ENCODE data around the gene KIFC3. TPM values are rescaled to one million over a fixed set of nuclear protein-coding genes. Genes with fewer than 3 reads are reported as not detected.
"Not testable (repeated sequence)": the region's sequence is repeated elsewhere in the genome, so short reads cannot be mapped to it uniquely, and the experiment has no call there.

KIFC3 gene, protein sequence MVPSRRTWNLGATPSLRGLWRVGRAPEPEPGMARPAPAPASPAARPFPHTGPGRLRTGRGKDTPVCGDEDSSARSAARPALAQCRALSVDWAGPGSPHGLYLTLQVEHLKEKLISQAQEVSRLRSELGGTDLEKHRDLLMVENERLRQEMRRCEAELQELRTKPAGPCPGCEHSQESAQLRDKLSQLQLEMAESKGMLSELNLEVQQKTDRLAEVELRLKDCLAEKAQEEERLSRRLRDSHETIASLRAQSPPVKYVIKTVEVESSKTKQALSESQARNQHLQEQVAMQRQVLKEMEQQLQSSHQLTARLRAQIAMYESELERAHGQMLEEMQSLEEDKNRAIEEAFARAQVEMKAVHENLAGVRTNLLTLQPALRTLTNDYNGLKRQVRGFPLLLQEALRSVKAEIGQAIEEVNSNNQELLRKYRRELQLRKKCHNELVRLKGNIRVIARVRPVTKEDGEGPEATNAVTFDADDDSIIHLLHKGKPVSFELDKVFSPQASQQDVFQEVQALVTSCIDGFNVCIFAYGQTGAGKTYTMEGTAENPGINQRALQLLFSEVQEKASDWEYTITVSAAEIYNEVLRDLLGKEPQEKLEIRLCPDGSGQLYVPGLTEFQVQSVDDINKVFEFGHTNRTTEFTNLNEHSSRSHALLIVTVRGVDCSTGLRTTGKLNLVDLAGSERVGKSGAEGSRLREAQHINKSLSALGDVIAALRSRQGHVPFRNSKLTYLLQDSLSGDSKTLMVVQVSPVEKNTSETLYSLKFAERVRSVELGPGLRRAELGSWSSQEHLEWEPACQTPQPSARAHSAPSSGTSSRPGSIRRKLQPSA
- 160 and 445 TPM in 2 replicates for total RNA-seq

DNA sequence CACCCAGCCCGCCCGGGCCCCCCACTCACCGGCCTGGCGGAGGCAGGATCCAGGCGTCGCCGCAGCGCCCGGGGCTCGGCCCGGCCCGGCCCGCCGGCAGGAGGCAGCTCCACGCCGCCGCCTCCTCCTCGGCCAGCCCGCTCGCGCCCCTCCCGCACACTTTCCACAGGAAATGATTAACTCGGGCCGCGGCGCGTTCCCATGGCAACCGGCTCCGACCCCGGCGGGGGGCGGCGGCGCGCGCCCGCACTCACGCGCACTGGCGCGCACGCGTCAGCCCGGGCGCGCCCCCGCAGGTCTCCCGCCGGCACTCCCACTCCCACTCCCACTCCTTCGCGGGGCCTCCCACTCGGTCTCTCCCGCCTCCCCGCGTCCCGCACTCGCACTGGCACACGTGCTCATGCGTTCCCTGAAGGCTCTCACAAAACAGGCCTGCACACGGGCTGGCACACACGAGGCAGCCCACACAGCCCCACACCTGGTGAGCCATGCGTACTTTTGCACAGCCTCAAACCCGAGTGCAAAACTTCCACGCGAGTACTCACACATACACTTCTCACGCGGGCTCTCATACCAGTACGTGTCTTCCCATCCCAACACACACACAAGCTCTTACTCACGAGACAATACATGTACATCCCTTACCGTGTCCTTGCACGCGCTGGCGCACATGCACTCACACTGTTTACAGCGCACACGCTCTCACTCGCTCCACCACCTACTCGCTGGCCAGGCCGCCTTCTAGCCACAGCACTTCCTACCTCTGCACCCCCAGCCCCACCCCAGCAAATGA, at the start of gene KIFC3:
Gene KIFC3 (minus strand): TSS at position 151 of the 793 bp plus-strand sequence. CDS start 4,248 bp downstream, outside the sequence.
- peak; percentile 48 for DNase-seq (ENCODE audit: low read depth)

DNA sequence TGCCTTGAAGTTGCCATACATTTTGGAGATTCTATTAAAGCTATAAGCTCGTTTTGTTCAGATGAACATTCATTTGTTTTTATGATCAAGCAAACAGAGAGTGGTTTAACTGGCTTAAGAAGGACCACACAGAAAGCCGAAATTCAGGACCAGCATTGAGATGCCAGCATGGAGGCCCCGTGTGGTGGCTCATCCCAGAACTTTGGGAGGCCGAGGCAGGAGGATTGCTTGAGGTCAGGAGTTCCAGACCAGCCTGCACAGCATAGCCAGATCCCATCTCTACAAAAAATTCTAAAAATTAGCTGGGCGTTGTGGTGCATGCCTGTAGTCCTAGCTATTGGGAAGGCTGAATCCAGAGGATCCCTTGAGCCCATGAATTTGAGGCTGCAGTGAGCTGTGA, 45.9 kb upstream of the KIFC3 start:
- no peak for DNase-seq (ENCODE audit: low read depth)

DNA sequence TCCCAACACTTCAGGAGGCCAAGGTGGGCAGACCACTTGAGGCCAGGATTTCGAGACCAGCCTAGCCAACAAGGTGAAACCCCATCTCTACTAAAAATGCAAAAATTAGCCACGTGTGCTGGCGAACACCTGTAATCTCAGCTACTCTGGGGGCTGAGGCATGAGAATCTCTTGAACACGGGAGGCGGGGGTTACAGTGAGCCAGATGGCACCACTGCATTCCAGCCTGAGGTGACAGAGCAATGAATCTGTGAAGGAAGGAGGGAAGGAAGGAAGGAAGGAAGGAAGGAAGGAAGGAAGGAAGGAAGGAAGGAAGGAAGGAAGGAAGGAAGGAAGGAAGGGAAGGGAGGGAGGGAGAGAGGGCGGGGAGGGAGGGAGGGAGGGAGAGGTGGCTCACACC, 44.6 kb upstream of the KIFC3 start:
- not testable (repeated sequence) for DNase-seq (ENCODE audit: low read depth)

DNA sequence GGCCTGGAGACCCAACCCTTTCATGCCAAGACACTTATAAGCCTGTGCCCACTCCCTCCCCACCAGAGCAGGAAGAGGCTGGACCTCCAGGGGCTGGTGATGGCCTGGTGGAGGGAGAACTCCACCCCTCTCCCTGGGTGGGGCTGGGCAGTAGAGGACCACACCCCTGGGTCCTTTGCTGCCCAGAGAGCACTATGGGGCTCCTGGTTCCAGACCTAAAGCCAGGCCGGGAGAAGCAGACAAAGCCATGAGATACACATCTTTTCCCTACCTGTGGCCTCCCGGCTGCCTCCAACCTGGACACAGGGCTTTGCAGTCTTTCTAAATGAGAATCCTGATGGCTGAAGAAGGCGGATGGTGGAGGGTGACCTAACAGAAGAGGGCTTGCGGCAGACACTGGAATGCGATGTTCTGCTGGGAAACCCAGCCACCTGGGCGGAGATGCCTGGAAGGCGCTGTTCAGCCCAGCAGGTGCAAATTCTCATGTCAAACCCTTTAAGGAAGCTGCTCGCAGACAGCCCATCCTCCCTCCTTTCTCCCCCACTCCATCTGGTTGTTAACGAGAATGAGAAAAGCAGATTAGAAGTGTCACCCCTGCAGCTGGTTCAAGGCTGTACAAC, 43.9 kb upstream of the KIFC3 start:
- no peak for DNase-seq (ENCODE audit: low read depth)

DNA sequence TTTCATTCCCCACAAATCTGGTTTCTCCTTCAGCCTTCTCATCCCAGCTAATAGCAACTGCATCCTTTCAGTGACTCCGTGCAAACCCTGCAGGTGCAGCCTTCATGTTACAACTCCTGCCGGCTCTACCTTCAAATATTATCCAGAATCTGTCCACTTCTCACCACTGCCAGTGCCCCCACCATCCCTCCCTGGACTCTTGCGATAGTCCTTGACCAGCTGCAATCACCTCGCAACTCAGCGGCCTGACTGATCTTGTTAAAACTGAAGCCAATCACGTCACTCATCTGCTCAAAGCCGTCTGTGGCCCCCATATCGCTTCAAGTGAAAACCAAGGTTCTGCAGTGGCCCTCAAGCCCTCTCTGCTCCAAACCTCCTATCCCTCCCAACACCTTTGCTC, 42.8 kb upstream of the KIFC3 start:
- DNase-seq (ENCODE audit: low read depth): no peak

DNA sequence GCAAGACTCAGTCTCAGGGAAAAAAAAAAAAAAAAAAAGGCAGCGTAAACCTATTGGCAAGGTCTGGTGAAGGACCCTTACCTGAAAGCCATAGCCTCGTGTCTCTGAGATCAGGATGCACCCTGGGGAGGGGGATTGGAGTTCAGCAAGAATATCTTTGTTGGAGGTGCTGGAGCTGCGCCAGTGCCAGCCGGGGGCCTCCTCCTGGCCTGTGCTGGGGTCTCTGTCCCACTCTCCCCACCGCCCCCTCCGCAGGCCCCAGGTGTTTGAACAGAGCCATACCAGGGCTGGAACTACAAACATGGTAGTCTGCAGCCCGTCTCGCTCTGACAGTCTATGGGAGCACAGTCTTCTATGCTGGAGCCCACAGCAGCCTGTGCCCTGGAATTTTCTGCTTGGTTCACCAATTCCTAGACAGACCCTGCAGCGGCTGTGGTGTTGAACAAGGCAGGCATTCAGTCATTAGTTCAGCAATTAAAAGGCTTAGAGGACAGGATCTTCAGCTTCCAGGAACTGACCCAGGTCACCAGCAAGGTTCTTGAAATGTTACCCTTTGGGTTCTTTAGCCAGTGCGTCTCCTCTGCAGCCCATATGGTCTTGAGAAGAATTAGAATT, 42.2 kb upstream of the KIFC3 start:
- DNase-seq (ENCODE audit: low read depth): no peak

DNA sequence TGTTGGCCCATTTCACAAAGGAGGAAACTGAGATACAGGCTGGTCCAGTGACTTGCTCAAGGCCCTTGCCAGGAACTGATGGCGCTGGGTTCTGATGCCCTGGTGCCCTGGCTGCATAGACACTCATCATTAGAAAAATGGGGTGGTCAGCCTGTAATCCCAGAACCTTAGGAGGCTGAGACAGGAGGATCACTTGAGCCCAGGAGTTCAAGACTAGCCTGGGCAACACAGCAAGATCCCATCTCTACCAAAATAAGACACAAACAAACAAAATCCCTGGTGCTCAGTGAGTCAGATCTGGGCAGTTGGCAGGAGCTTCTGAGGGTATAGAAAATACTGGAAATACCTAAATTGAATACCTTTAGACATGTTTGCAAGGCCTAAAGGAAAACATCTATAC, 41.1 kb upstream of the KIFC3 start:
- no peak for DNase-seq (ENCODE audit: low read depth)

DNA sequence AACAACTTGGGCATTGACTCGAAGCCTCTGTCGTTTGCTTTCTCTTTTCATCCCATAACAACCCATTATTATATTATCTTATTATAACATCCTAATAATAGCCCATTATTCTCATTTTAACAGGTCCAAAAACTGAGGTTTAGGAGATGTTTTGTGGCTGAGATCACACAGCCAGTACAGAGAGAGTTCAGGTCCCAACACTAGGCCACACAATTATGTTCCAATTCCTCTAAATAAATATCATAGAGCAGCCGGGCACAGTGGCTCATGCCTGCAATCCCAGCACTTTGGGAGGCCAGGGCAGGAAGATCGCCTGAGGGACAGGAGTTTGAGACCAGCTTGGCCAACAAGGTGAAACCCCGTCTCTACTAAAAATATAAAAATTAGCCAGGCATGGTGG, 40.3 kb upstream of the KIFC3 start:
- DNase-seq (ENCODE audit: low read depth): peak; percentile 56

DNA sequence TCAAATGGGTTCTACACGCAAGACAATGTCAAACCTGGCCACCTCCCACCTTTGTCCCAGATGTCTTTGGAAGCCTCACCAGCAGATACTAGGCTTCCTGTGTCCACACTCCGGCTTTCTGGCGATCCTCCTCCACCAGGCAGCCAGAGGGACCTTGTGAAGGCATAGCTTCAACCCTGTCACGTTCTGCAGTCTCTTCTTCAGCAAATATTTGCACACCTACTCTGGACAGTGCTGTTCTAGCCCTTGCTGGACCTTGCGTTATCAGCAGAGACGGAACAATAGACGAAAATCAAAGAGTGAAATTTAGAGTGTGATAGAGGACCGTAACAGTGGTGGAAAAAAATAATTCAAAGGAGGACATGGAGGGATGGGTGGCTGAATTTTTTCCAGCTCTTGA, 38.5 kb upstream of the KIFC3 start:
- no peak for DNase-seq (ENCODE audit: low read depth)

DNA sequence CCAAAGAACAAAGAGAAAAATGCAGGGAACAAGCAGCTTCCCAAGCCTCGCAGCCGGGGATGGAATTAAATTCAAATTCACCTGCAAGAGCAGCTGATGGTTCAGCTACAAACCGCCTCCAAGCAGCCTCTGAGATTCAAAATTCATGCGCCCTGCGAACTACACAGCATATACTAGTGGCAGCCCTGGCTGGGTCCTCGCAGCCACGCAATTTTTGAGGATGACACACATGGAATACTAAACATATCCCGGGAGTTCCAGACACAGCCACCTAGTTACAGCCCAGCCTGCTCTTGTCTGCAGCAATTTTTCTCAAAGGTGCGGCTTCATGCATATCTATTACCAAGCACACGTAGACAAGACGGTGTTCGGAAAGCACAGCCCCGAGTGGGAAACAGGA, 35.9 kb upstream of the KIFC3 start:
- no peak for DNase-seq (ENCODE audit: low read depth)

DNA sequence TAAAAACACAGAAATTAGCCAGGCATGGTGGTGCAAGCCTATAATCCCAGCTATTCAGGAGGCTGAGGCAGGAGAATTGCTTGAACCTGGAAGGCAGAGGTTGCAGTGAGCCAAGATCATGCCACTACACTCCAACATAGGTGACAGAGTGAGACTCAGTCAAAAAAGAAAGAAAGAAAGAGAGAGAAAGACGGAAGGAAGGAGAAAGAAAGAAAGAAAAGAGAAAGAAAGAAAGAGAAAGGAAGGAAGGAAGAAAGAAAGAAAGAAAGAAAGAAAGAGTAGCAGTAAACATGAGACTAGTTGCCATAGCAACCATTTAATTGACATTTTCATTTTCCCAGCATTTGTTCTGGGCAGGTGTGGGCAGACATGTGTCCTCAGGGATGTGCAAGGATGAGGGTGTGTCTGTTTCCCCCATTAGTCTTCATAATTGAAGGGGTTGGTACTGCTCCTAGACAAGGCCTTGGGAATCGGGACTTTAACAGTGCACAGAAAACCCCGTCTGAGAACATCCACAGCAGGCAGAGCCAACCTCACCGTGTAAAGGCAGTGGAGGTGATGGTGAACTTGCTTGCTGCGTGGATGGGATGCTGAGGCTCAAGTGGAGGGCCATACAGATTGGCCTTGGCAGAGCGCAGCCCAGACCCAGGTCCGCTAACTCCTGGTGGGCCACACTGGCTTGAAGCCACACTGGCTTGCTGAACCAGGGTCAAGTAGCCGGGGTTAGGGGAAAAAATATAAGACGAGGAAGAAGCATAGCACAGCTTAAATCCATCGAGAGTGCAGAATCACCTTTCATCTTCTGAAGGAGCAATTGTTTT, 35.2 kb upstream of the KIFC3 start:
- no peak for DNase-seq (ENCODE audit: low read depth)

DNA sequence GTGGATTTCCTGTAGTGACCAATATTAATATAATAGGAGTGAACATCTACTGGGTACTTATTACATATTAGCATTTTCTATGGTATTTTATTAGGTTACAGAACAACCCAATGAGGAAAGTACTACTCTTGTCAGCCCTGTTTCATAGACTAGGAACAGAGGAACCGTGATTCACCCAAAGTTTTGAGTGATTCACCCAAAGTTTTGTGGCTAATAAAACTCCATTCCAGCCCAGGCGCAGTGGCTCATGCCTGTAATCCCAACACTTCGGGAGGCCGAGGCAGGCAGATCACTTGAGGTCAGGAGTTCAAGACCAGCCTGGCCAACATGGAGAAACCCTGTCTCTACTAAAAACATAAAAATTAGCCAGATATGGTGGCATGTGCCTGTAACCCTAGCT, 33.1 kb upstream of the KIFC3 start:
- peak; percentile 58 for DNase-seq (ENCODE audit: low read depth)

DNA sequence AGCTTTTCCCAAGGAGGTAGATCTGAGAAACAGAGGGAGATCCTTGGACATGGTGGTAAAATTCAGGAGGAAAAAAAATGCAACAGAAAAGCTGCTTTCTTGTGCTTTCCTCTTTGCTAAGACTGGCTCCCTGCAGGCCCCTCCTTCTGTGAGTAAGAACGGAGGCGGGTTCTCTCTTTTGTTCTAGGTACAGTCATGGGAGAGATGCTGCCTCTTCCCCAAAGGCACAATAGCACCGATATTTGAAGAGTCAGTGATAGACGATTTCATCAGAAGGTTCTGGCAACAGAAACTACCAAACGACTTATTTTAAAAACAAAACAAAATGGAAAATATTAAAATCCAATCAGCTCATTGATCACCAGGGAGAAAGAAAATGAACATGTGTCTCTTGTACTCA, 32.6 kb upstream of the KIFC3 start:
- no peak for DNase-seq (ENCODE audit: low read depth)

DNA sequence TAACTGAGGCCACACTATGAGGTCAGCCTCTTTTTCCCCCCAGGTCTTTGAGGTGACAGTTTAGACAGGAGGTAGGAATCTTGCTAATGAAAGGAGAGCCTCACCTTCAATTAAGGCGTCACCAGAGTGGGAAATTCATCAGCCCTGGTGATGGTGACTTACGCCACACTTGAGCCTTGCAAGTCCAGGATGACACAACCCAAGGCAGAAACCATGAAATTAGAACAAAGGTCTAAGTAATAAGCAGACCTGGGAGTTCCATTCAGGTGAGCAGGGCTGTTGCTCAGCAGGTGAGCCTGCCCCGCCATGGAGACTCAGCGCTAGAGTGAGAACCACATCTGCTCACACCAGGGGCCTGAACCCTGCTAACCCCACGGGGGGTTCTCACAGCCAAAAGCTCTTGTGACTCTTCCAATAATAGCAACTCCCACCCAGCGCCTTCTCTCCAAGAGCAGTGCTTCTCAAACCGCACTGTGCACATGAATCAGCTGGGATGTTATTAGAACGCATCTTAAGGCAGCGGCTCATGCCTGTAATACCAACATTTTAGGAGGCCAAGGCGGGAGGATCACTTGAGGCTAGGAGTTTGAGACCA, 28.7 kb upstream of the KIFC3 start:
- peak; percentile 54 for DNase-seq (ENCODE audit: low read depth)

DNA sequence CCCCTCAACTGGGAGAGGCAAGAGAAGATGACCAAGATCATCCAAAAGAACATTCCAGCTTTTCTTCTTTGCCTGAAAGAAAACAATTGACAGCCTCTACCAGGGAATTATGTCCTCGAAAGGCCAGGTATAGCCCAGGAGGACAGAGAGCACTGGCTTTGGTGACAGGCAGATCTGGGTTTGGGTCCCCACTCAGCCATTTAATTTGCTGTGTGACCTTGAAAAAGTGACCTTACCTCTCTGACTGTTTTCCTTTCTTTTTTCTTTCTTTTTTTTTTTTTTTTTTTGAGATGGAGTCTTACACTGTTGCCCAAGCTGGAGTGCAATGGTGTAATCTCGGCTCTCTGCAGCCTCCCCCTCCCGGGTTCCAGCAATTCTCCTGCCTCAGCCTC, 27.7 kb upstream of the KIFC3 start:
- no peak for DNase-seq (ENCODE audit: low read depth)

DNA sequence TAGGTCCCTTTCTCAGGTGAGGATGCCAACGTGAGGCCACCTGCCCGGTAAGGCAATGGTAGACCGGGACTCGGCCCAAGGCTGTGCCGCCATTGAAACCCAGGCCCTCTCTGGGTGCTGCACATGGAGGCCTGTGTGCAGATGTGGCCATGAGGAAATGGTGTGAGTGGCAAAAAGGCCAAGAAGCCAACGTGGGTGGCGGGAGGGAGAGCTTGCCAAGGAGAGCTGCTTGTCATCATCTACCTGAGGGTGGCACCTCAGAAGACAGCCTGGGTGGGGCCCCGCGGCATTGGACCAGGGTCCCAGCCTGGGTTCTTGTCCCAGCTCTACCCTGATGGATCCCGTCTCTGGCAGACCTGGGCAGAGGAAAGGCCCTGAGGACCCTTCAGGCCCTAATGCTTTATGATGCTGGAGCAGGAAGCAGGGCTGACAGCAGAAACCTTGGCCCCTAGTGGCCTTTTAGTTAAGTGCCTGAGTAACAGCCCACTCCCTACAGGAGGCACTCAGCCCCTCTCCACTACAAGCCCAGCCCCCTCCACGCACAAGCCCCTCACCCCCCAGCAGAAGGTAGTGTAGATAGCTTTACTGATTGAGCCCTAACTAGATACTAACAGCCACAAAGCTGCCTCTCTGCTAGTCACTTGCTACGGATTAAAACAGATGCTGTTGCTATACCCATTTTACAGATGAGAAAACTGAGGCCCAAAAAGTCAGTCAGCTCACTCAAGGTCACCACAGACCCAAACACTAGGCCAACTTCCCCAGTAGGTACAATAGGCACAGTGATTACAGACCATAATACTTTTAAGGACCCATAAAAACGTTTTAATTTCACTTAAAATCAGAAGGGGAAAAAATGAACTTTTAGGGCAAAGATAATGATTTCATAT, 26.2 kb upstream of the KIFC3 start:
- no peak for DNase-seq (ENCODE audit: low read depth)

DNA sequence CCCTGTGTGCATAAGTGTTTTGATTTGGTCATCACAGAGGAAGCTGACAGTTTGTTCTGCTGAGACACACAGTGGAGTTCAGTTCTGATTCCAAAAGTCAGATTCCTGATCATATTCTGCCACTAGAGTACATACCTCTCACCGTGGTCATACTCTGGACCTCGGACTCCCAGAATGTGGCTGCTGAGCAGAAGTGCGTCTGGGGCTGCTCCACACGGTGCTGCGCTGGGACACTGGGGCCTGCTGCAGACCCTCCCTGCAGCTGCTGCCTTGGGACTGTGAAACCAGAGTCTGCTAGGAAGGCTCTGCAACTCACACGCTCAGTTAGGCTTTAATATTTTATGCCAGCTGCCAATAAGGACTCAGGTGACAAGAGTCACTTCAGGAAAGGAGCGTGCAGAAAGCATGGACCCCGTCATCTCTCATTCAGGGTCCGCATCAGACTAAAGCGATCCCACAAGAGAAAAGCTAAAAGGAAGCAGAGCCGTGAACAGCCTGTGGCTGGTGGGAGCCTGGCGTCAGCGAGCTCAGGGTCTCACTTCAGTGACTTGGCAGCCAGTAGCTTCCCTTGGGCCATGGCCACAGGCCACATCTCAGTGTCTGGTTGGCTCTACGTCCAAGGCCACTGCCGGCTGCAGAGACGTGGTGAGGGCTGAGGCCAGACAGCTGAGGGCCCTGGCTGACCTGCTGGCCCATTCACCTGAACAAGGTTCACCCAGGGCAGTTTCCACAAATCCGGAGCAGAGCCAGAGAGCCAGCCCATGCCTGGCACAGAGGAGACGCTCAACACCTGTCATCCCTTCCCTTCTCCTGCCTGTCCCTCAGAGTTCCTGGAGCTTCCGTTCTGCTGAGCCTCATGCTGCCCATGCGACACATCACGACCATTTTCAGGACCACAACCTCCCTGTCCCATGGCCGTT, 24.7 kb upstream of the KIFC3 start:
- DNase-seq (ENCODE audit: low read depth): peak; percentile 81

DNA sequence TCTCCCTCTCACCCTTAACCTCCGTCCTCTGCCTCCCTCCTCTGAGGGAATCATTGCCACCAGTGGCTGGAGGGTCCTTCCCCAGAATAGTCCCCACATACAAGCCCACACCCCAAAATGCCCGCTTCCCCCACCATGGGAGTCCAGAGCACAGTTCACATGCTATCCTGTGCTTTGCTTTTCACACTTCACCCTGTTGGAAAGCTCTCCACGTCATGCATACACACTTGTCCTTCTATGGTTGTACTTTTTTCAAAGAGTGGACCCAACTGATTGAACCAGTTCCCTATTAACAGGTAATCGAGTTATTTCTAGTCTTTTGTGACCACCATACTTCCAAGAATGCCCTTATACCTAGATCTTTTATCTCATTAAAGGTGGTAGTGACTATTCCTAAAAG, 23.8 kb upstream of the KIFC3 start:
- no peak for DNase-seq (ENCODE audit: low read depth)
